Right hindlimb (tissue), 1 donor: ENCODE measurements around the gene CCL14.
A peak's percentile ranks its signal among the peaks of the same experiment; 100 is the strongest.
"Not testable (repeated sequence)": the region's sequence is repeated elsewhere in the genome, so short reads cannot be mapped to it uniquely, and the experiment has no call there.

Source experiments
- DNase-seq: peaks from one replicate; pipeline ENCODE4 v3.0.0-alpha.2; 2018

The CCL14 gene

DNA sequence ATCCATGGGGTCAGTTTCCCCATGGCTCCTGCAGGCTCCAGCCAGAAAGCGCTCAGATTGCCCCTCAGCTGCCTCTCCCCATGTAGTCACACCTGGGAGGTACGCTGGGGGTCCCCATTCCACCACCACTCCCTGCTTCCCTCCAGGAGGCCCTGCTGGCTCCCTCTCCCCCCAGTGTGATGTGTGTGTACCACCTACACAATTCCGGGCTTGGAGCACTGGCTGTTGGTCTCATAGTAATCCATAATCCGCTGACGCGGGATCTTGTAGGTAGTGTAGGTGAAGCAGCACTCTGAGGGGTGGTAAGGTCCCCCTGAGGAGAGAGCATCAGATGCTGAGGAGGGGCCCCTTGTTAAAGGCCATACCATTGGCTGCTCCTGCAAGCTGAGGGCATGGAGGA lies 2.4 kb downstream of the CCL14 start:
- no peak for DNase-seq

DNA sequence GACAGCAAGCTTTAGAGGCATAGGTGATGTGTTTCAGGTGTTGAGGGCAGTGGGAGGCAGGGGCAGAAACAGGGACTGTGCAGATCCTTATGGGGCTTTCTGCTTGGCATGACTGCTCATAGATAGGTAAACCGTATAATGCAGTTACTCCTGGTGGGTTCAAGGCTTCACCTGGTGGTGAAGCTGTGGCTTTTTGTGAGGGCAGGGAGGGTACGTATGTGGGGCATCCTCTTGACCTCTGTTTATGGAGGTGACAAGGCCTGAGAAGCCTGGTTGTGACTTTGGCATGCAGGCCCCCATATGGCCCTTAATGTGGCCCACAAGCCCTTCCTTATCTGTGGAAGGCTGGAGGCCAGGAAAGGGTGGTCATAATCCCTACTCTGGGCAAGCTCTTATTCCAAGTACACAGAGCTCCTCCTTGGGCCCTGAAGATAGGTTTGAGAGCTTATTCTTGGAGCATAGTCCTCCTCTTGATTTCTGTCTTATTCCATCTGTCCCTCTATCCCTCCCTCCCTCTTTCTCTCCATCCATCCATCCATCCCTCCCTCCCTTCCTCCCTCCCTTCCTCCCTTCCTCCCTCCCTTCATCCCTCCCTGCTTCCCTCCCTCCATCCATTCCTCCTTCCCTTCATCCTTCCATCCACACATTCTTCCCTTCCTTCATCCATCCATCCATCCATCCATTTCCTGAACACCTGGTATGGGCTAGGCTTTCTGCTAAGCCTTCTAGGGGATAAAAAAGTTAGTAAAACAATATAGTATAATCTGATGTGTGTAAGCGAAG lies 3.9 kb downstream of the CCL14 start:
- DNase-seq: no peak

DNA sequence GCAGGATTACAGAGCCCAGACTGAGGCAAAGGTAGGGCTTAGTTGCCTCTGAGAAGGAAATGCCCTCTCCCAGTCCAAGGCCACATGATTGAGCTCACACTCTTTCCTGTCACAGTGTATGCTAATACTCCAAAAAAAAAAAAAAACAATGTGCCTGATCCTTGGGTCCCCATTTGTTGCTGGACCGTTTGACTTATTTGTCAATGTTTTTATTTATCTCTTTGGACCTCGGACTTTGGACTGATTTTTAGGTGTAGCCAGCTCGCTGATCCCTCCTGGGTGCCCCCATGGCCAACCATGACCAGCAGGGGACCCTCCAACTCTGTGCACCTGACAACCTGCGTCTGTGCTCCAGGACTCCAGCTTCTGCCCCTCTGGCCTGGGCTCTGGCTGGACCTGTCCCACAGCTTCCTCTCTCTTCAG lies 4.6 kb downstream of the CCL14 start:
- DNase-seq: no peak

DNA sequence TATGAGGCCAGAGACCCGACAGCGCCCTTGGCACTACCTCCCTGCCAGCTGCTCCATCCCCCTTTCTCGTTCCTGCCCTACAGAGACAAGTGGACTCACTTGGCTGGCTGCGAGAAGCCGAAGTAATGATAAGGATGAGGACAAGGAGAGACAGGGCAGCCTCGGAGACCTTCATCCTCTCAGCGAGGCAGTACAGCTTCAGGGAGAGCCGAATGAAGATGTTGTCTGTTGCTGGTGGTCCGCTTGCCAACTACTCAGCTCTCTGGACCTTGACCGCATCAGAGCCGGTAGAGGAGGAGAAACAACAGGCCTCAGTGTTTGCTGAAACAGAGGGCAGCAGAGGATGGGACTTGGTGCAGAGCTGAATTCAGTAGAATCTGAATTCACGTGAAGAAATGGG lies 5.3 kb downstream of the CCL14 start, which contains the start of gene CCL16:
CCL16 (minus strand) TSS at position 252 of the 400 bp plus-strand sequence; CDS start at position 175, 77 bp downstream.
- DNase-seq: no peak

DNA sequence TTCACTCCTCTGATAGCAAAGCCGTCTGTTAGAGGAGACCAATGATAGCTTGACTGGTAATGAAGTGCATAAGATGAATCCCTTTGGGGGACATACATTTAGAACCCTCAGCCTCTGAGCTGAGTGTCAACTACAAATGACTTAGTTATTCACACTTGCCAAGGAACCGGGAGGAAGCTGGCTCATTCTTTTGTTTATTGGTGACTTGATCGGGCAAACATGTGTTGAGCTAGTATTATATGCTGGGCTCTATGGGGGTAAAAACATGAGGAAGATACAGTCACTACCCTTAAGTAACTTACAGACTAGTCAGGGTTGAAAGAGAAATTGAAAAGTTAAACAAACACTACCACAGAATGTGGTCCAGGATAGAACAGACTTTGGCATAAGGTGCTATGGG lies 8.2 kb downstream of the CCL14 start:
- DNase-seq: no peak

DNA sequence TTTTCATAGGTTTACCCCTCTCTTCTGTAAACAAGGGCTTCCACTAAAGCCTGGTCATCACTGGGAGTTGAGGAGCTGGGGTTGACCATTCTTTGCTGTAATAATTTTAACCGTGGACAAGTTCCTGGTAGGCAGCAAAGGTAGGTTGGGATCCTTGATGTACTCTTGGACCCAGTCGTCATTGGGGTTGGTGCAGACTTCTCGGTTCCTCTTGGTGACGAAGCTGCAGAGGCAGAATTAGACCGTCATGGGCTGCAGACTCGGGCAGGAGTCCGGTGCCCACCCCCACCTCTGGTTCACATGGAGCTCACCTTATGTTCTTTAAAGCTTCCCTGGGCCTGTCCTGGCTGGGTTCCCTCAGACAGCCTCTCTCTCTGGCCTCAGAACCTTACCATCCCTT lies 9.0 kb downstream of the CCL14 start:
- DNase-seq: no peak

DNA sequence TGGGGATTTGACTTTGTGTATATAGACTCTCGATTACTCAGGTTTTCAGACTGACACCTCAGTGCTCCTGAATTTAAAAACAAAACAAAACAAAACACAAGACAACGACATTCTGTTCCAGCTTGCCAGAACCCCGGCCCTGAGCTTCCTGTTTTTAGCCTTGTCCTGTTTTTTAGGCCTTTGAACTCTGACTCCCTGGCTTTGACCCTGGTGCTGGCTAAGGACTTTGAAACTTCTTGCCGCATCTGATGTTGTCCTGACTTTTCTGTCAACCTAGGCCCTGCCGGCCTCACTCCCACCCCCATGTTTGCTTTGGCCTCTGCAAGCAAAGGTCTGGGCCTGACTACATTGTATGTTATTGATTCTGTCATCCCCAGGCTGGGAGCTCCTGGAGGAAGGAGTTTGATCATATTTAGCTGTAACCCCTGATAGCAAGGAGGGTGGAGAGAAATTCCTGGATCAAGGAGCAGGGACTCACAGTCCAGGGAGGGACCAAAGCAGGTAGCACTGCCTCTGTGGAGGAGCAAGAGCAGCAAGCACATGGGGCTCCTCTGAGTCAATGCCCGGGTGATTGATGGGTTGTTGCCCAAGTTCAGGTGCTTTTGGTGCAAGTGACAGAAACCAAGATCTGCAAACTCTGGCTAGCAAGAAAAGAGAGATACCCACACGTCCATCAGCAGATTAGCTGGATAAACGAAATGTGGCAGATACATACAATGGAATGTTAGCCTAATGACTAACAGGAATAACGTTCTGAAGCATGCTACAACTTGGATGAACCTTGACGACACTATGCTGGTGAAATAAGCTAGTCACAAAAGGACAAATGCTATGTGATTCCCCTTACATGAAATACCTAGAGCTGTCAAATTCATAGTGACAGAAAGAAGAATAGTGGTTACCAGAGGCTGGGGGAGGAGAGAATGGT lies 12.9 kb downstream of the CCL14 start:
- DNase-seq: no peak

DNA sequence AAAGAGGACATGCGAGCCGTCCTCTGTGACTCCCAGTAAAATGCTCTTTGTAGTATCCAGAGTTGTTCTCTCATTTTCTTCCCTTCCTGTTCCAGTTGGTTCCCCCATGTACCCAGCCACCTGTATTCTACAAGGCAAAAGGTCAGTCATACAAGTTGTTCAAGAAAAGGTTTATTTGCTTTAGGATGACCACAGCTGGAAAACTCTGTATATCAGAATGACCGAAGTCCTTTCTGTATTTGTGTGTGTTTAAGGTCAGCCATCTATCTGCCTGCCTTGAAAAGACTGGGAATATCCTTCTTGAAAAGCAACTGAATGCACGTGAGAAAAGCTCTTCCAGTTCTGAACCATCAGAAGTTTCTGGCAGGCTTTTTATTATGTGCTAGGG lies 13.6 kb downstream of the CCL14 start:
- no peak for DNase-seq

DNA sequence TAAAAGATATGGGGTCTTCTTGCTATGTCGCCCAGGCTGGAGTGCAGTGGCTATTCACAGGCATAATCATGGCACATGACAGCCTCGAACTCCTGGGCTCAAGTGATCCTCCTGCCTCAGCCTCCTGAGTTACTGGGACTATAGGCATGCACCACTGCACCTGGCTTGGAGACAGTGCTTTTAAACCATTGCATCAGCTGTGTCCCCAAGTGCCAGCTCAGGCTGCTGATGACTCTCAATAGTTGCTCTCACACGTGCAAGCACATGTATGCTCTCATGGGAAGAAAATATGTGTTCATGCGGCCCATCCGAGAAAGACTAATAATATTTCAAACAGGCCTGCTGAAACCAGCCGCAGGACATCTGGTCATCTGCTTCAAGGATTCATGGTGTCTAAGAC lies 14.0 kb downstream of the CCL14 start:
- DNase-seq: no peak

DNA sequence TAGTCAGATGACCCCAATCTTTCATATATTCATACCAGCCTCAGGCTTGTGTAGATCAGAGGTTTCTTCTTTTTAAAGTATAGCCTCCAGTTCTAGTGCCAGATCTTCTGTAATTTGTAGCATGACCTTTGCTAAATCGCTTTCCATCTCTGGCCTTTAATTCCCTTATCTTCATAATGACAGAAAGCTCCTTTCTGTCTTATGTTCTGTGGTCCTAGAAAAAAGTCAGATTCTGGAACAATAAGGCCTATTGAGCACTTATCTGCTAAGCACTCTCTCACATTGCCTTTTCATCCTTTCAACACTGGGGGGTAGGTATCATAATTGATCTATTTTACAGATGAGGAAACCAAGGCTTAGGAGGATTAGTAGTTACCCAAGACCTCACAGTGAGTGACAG lies 14.5 kb downstream of the CCL14 start:
- DNase-seq: no peak

DNA sequence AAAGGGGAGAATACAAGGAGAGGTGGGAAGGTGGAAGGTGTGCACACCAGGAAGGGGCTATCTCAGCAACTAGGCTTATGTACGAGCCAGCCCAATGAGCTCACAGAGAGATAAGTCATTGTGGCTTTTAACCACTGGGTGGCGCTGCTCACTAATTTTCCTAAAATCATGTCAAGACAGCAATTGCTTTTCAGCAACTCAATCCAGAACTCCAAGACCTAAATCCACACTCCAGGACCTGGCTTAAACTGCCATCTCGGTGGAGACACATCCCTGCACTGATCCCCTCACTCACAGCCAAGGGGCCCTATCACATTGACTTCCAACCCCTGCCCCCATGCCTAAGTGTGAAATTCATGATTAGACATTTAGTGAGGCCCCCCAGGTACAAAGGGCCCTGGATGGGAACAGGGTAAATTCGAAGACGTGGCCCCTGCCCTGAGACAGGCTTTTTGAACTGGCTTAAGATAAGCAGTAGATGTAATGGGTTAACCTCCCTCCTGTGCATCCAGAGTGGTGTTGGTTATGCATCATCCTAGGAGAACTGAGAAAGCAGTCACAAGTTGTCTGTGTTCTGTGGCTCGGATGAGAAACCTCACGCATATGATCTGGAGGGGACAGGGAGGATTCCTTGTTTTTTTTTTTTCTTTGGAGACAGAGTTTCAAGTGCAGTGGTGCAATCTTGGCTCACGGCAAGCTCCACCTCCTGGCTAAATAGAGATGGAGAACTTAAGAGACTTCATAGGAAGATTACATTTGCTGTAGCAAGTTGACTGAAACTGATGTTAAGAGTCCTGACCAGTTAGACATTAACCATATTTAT lies 16.8 kb downstream of the CCL14 start:
- DNase-seq: peak; percentile 80

DNA sequence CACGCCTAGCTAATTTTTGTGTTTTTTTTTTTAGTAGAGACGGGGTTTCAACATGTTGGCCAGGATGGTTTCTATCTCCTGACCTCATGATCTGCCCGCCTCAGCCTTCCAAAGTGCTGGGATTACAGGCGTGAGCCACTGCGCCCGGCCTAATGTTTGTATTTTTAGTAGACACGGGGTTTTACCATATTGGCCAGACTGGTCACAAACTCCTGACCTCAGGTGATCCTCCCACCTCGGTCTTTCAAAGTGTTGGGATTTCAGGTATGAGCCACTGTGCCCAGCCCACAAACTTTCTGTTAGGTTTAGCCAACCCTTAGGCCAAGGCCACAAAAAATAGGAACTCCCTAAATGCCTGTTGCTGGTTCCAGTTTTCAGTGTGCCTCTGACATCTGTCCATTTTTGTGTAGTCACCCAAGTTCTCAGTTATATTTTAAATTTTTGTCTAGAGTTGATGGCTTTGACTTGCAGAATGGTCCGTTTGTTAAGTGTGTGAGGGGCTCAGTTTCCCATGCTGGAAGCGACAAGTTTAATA lies 17.9 kb downstream of the CCL14 start:
- no peak for DNase-seq

DNA sequence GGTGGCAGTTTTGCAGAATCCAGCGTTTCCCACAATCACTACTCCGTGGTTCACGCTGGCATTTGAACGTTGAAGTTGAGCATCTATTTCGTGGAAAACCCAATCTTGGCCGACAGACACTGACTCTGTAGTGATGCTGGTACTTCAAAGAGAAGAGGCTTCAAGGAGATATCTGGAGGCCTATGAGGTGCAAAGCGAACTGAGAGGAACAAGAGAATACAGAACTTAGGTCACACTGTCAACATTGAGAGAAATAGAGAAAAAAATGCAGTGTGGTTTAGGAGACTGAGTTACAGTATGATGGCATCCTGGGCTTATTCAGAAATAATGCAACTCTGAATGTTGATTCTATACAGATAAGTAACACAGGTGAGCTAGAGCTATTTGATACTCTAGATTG lies 21.3 kb downstream of the CCL14 start:
- no peak for DNase-seq

DNA sequence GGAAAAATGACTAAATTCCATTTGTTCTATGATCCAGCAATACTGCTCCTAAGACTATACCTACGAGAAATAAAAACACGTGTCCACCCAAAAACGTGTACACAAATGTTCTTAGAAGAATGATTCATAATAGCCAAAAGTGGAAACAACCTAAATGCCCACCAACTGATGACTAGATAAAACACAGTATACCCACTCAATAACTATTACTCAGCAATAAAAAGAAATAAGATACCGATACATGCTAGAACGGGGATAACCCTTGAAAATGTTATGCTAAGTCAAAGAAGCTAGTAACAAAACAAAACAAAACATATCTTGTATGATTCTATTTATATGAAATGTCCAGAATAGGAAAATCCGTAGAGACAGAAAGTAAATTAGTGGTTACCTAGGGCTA lies 22.9 kb downstream of the CCL14 start:
- no peak for DNase-seq

DNA sequence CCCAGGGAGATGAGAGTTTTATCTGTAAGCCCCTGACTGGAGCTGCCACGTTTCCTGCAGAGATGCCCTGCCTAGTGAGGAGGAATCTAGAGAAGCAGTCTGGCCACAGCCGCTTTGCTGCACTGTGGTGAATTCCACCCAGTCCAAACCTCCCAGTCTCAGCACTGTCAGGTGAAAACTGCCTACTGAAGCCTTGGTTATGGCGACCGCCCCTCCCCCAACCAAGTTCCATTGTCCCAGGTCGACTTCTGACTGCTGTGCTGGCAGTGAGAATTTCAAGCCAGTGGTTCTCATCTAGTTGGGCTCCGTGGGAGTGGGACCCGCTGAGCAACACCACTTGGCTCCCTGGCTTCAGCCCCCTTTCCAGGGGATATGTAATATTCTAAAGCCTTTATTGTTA lies 32.8 kb downstream of the CCL14 start:
- no peak for DNase-seq

DNA sequence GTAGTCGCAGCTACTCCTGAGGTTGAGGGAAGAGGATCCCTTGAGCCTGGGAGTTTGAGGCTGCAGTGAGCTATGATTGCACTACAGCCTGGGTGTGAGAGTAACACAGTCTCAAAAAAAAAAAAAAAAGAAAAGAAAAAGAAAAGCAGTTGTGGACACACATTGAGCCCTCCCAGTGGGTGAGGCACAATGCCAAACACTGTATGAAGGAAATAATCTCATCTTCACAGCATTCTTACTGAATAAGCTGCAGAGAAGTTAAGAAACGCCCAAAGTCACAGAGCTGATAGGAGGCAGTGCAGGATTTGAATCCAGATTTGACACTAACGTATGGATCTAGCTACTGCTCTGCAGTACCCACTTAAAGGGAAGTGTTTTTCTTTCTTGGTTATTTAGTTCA lies 37.1 kb downstream of the CCL14 start:
- DNase-seq: no peak

DNA sequence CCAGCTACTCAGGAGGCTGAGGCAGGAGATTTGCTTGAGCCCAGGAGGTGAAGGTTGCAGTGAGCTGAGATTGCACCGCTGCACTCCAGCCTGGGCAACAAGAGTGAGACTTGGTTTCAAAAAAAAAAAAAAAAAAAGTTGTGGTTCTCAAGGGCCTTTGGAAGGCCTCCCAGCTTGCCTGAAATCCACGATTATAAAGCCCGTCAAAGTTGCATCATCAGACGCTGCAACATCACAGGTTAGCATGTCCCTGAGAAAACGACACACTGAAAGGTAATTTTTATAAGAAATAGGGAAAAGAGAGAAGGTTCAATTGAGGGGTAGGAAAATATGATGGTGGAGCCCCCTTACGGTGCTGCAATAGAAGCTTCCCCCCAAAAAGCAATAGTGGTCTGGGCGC lies 38.4 kb downstream of the CCL14 start:
- DNase-seq: no peak

DNA sequence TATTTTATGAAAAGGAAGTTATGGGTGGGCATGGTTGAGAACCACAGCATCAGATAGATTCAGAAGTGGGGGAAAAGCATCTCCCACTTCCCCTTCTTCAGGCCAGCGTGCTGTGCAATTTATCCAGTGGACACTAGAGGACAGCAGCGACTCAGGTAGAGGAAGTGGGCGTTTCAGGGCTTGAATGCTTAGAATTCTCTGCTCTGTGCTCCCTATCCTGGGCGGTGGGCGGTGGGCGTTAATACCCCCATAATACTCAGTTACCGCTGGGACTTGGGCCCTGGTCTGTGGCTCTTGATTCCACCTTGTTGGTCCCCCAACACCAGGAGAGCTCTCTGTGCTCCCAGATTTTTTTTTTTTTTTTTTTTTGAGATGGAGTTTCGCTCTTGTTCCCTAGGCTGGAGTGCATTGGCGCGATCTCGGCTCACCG lies 39.4 kb downstream of the CCL14 start:
- DNase-seq: peak; percentile 48

DNA sequence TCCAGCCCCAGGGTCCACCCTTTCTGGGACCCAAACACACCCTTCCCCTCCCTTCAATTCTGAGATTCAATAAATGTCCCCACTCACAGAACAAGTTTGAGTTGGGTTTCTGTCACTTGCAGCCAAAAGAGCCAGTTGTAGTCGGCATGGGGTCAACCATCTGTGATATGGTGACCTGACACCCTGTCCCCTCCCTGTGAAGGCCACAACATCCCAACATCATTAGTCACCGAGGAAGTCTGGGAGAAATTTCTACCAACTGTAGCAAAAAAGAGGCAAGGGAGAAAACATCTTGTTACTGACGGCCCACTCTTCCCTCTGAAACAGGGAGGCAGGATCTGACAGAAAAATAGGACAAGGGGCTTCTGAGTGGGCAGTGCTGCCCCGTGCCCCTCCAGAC lies 42.4 kb downstream of the CCL14 start:
- DNase-seq: no peak

DNA sequence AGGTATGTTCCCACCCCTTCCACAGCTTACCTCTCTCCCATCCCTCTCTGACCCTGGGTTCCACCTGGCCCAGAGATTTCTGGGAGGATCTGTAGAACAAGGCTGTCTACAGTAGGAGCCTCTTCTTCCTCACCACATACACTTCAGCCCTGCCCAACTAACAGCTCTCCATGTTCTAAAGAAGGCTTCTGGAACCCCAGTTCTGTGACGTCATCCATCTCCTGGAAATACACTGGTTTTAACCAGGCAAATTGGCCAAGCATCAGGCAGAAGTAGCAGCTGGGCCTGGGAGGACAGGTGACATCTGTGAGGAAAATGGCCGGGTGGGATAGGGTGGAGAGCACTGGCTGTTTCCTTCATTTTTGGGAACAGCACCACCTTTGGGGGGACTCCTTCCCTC lies 43.0 kb downstream of the CCL14 start, which contains the start of gene LYZL6:
LYZL6 (minus strand) TSS at position 177 of the 400 bp plus-strand sequence. CDS start 4,357 bp downstream, outside the sequence.
- no peak for DNase-seq

DNA sequence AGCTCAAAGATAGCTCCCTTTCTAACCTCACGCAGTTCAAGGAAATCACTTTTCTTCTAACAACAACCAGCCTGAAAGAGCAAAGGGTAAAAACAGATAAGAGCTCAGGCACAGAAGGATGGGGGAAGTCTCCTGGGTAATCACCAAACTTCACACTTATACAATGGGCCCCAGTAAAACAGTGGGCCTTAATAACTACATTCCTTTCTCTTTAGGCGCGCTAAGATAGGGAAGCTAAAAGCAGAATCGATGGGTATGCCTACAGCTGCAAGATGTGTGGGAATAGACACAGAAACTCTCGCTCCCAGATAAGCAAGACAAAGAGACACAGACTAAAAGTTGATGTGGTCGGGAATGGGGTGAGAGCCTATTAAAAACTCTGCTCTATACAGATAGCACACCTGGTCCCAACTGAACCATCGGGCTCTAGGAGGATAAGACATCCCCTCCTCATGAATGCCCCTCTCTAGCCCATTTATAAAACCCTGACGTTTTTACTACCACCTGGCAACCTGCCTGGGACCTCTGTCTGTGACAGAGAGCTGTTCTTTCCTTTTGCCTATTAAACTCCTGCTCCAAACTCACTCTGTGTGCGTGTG lies 43.8 kb downstream of the CCL14 start:
- no peak for DNase-seq

DNA sequence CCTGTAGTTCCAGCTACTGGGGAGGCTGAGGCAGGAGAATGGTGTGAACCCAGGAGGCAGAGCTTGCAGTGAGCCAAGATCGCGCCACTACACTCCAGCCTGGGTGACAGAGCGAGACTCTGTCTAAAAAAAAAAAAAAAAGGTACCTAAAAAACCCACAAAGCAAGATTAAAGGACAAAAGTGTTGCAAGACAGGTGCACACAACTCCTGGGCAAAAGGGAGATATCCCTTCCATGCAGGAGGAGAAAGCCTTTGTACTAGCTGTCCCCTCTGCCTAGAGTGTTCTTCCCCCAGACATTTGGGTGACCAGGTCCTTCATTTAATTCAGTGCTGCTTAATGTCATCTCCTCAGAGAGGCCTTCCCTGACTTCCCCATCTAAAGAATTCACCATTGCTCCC lies 48.0 kb downstream of the CCL14 start:
- not testable (repeated sequence) for DNase-seq
